NCI-H1930 (cell line): ENCODE data around the gene TOP3B.
"Not testable (repeated sequence)": the region's sequence is repeated elsewhere in the genome, so short reads cannot be mapped to it uniquely, and the experiment has no call there.

Experiments
- DNase-seq, 2 experiments: peaks; one replicate each; lab custom pipeline; 2025; lab: John Stamatoyannopoulos, UW

The TOP3B gene

GRCh38 chr22:21922370-21923162, 60.0 kb downstream of the TOP3B start:
- no peak for DNase-seq

- no peak for DNase-seq
Measured at GRCh38 chr22:21921729-21922128, 60.9 kb downstream of the TOP3B start.

GRCh38 chr22:21921184-21921721, 61.3 kb downstream of the TOP3B start:
- no peak for DNase-seq

- no peak for DNase-seq
Measured at GRCh38 chr22:21920341-21921183, 62.0 kb downstream of the TOP3B start.

- DNase-seq, result no peak
Measured at GRCh38 chr22:21919526-21920307, 62.9 kb downstream of the TOP3B start.

- no peak for DNase-seq
Measured at GRCh38 chr22:21918466-21919185, 64.0 kb downstream of the TOP3B start.

- DNase-seq, result no peak
Measured at GRCh38 chr22:21917959-21918261, 64.7 kb downstream of the TOP3B start.

- DNase-seq, result no peak
Measured at GRCh38 chr22:21917181-21917958, 65.2 kb downstream of the TOP3B start.

- DNase-seq, result no peak
Measured at GRCh38 chr22:21916309-21916918, 66.2 kb downstream of the TOP3B start.

GRCh38 chr22:21915624-21916308, 66.8 kb downstream of the TOP3B start:
- no peak for DNase-seq

- DNase-seq, result not testable (repeated sequence)
Measured at GRCh38 chr22:21914033-21914642, 68.4 kb downstream of the TOP3B start.

GRCh38 chr22:21910367-21910766, 72.2 kb downstream of the TOP3B start:
- DNase-seq, result not testable (repeated sequence)

GRCh38 chr22:21909871-21910270, 72.7 kb downstream of the TOP3B start:
- no peak for DNase-seq

- DNase-seq, result no peak
Measured at GRCh38 chr22:21907638-21908522, 74.7 kb downstream of the TOP3B start.
